GM10847 (cell line): ENCODE measurements around the gene SUMO1.

Experiments used
- POLR2A ChIP-seq: IDR thresholded peaks from 2 replicates; pipeline ENCODE4 v1.6.1; 2011; ENCODE audit not compliant: insufficient read length; ENCODE audit errors: extremely low read depth

SUMO1 gene

DNA sequence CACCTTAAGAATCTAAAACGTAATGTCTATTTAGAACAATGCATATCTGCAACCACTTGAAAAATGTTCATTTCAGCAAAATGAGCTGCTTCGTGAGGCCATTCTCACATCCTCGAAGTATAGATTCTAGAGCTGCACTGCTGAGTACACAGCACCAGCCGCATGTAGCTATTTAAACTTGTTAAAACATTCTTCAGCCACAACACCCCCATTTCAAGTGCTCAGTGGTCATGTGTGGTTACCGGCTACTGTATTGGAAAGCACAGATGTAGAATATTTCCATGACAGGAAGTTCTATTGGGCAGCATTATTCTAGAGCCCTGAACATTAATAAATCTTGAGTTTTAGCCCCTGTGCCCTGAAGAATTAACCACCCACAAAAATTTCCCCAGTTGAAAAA is 35.0 kb downstream of the SUMO1 start:
- TF ChIP-seq POLR2A = no peak

DNA sequence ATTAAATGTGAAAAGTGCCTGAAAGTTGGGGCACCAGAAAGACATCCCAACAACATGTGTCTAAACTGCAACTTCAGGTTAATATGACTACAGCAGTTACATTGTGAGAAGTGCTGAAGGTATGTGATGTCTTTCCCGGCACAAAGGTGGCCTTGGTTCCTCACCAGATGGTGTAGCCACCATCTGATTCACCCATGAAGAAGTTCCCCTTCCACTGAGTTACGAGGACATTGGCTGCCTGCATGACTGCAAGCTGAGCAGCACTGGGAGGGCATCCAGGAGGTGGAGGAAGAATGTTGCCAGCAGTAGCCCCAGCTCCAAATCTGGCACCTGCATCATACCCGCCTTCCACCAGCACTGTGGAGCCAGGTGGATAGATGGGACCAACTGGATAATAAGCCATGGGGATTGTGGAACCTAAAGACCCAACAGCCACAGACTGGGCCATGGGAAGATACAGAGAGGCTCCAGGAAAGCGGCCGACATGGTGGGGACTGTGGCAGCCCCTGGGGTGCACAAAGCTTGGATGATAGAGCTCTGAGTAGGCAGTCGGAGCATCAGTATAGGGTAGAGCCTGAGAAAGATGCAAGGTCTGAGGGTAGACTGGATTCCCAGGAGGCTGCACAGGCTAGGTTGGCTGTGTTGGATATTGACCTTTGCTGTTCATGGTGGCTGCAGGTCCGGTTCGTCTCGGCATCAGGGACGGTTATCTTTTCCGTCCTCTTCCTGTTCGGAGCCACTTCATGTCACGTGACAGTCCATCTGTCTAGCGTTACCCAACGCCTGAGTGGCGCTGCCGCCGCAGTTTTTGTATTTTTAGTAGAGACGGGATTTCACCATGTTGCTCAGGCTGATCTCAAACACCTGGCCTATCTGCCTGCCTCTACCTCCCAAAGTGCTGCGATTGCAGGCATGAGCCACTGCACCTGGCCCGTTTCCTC is 36.9 kb downstream of the SUMO1 start:
- TF ChIP-seq POLR2A = no peak

DNA sequence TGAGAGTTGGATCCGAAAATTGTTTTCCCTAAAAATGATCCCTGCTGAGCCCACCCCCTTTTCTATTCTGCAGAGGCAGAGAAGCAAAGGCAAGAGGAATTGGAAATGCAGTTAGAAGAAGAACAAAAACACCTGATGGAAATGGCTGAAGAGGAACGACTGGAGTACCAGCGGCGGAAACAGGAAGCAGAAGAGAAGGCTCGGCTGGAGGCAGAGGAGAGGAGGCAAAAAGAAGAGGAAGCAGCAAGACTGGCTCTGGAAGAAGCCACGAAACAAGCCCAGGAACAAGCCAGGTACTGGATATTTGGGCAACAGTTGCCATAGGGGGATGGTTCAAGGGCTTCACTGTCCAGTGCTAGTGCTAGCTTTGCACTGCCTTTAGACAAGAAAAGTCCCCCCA is 41.7 kb downstream of the SUMO1 start:
- TF ChIP-seq POLR2A = no peak

DNA sequence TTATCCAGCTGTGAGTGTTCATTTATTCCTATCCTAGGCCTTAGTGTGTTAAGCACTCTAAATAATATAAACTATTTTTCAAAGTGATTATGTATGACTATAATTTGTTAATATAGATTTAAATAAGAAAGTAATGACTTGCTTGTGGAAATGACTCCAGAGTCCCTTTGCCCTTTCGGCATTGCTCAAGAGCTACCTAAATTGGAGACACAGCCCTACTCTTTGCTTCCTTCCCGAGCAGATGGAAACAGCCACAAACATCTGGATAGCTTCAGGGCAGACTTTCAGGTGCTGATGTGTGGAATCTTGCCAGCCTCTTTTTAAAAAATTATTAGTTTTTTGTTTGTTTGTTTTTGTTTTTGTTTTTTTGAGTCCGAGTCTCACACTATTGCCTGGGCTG is 44.0 kb downstream of the SUMO1 start:
- no peak for TF ChIP-seq POLR2A

DNA sequence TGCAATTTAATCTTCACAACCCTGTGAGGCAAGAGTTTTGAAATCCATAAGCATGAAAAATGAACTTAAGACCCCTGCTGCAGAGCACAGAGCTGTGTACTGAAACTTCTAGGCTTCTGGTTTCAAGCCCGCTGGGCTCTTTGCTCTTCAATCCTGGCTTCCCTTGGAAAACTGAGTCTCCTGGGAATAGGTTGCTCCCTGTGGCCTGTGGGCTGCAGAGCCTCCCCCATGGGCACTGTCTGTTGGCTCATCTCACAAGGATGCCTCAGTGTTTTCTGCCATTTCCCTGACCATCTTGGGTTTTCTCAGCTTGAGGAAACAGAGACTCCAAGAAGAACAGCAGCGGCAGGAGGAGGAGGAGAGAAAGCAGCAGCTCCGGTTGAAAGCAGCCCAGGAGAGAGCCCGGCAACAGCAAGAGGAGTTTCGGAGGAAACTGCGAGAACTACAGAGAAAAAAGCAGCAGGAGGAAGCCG is 44.5 kb downstream of the SUMO1 start:
- no peak for TF ChIP-seq POLR2A

DNA sequence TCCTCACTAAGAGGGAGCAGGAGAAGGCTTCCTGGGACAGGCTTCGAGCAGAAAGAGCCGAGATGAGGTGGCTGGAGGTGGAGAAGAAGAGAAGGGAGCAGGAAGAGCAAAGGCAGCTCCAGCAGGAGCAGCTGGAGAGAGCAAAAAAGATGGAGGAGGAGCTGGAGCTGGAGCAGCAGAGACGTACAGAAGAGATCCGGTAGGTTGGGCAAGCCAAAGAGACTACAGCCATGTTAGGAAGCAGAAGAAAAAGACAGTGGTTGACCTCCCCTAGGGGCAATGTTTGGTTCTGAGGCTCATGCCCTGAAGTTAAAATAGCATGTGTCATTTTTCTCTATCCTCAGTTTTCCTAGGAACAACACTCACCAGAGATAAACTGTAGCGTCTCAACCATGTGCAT is 45.1 kb downstream of the SUMO1 start:
- no peak for TF ChIP-seq POLR2A

DNA sequence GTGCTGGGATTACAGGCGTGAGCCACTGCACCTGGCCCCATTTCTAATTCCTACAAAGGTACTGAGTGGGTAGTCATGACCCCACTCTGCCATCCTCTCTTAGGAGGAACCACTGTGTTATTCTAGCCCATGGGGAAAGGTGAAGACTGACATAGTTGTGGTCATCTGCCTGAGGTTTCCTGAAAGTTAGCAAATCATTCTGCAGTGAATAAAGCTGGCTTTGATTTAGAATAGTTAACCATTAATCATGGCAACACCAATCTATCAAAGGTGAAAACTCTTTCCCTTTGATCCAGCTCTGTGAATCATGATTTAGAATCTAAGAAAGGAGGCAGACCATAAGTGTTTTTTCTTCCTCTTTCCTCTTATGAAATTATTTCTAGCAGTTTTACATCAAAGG is 50.8 kb downstream of the SUMO1 start:
- TF ChIP-seq POLR2A = no peak

DNA sequence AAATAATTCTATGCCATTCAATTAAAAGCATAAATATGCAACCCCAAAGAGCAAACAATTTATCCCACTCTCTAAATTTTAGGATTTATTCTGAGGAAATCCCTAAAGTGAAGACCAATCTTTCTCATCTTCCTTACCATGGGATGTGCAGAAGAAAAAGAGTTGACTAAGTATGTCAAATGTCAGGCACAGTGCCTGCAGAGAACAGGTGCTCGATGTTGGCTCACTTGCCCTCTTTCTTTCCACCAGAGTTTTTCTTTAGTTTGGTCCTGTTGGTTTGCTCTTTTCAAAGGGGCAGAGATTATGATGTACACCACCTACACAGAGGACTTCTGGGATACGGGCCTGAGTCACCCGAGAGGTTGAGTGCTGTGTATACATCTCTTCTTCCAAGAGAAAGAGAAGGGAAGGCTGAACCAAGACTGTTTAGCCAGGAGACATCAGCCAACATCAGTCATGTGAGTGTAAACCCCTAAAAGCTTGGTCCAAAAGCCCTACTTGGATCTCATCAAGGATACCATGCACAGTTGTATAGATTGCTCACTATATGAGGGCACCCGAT is 51.7 kb downstream of the SUMO1 start:
- TF ChIP-seq POLR2A = no peak

DNA sequence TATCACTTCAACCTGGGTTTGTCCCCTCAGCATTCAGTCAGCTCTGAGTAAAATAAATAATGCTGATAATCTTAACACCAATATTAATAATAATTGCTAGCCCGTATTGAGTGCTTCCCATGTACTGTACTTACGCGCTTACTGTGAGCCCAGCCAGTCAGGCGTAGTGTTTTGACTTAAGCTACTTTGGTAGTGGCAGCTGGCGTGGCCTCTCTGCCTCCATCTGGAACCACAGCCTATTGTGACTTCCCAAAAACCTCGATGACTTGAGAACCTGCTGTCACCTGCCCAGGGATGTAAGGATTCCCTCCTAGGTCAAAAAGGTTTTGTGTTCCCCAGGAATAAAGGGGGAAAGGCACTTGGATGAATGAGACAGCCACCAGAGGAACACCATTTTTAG is 53.2 kb downstream of the SUMO1 start:
- TF ChIP-seq POLR2A = no peak

DNA sequence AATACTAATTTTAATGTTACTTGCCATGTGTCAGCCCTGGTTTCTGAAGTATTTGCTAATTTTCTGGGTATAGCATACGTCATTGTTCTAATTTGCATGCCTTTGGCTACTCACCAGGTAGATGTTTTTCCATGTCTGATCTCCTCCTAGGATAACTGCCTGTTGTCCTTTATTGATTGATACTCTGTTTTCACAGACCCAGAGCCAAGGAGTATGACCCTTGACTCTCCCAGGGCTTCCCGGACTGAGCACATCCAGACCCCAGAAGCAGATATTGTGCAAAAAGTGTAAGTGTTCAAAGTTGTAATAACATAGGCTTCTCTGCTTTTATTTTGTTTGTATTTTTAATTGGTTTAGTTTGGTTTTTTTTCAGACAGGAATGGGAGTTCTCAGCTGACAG is 53.8 kb downstream of the SUMO1 start:
- TF ChIP-seq POLR2A = no peak

DNA sequence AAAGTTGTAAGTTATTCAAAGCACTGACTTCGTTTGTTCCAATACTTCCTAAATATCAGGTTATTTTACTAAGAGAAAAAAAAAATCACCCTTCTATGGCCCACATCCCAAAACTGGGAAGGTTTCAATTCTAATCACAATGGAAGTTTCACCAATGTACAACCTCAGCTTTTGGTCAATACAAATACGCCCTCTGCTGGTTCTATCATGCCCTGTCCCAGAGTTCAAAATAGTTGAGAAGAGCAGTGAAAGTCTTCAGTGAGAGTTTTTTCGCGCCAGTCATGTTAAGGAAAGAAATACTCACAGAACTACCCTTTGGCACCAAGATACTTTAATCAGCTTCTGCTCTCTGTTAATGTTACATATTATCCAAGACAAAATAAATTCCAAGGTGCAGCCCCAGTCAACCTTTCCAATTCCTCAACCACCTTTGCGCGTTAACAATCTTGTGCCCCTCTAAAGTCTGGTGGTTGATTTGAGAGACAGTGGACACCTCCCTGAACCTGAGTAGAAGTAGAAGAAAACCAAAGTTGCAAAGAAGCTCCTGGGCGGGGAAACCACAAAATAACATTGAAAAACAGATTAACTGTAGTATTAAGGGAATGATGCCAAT is 59.9 kb downstream of the SUMO1 start:
- no peak for TF ChIP-seq POLR2A

DNA sequence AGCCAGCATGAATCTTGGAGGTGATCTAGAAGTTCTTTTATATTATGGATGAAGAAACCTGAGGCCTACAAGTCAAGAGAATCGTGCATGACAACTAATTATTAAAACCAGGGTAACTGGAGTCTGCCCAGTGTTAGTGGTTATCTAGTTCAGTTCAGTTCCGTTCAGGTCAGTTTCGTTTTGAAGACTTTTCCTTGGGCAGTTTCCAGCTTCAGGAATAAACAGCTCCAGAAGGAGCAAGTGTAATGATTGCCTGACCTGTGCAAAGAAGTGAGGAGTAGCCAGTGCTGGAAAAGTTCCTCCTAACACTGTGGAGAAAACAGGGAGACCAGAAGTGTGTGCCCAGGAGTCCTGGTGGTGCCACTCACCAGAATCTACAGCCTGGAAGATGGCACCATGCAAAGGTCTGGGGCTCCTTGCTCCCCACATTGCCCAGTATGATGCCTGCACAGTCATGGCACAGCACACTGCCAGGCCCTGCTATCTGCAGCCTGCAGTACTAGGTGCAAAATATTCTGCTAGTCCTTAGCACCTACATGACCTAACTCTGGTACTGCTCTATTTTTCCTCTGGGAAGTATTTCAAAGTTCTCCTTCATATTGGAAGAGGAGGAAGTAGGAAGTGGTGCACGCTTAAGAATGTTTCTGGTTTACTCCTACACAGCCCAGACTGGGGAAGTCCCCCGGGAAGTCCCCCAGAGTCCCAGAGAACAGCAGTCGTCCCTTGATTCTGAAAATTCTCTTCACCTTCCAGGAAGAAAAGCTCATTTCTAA is 65.8 kb downstream of the SUMO1 start:
- no peak for TF ChIP-seq POLR2A

DNA sequence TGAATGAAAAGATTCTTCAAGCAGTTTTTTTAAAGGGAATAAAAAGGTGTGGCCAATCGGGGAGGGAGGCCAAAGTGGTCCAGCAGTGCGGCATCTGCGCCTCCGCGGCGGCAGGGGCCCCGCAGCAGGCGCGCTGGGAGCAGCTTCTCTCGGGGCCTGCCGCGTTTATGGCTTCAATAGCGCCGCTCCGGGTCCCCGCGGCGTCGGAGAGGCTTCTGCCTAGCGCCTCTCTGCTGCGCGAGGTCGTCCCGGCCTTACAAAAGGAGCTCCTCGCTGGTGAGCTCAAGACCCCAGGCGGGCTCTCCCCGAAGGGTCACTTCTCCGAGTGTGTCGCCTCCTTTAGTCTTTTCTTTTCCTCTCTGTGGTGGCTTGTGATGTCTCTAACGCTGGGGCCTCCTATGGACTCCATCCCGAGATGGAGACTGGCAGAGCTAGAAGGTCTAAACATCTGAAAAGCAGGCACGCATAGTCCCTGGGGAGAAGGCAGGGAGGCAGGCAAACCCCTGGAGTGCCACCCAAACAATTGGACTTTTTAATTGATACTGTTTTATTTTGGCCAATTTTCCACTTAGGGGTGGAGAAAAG is 67.1 kb downstream of the SUMO1 start:
- TF ChIP-seq POLR2A = no peak

DNA sequence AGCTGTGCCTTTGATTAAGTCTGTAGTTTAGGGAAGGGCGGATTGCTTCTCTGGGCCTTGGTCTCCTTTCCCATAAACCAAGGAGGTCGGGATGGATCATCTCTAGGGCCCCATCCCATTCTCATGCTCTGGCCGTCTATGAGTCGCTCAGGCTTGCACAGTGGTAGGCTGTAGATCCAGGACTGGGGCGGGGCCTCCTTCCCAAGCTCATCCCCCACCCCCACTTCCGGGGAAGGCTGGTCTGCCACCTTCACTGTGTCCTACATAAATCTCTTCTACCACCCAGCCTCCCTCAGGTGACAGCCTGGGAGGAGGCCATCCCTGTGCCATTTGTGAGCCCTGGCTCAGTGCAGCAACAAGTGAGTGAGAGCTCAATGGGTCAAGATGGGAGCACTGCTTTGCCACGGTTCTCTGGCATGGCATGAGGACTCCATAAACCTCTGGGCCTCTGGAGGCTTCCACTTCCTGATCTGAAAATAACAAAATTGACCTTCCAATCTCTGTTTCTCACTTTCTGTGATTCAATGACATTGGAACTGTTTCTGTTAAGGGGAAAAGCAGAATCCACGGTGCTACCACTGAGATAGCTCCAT is 68.5 kb downstream of the SUMO1 start:
- no peak for TF ChIP-seq POLR2A

DNA sequence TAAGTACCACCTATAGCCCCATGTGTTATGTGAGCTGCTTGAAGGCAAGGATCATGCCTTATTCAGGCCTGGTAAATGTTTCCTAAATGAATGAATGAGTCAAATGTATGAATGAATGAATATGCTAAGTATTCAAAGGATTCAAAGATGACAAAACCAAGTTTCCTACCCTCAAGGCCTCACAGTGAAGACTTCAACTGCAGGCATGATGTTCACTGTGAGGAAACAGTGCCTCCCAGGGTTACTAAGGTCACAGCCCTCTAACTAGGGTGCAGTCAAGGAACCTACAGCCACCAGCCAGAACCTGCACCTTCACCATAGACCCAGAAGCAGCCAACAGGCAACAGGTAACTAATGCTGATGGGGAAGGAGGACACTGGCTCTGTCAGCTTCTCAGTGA is 69.3 kb downstream of the SUMO1 start:
- no peak for TF ChIP-seq POLR2A
